Fibroblast of upper back skin (primary cell): ENCODE results near the gene SLC22A17.
A peak's percentile ranks its signal among the peaks of the same experiment; 100 is the strongest.

Source experiments
- DNase-seq: peaks from one replicate; pipeline ENCODE4 v3.0.0-alpha.2; 2013

SLC22A17 gene

GRCh38 chr14:23302290-23303225, 50.1 kb downstream of the SLC22A17 start, which contains the start of gene PPP1R3E:
Gene PPP1R3E, minus strand, starts transcription at chr14:23302859. Its CDS starts 283 bp downstream, at chr14:23302576.
- DNase-seq = peak; percentile 40

GRCh38 chr14:23301969-23302289, 50.8 kb downstream of the SLC22A17 start:
- DNase-seq = no peak

- peak; percentile 98 for DNase-seq
Measured at GRCh38 chr14:23301288-23301968, 51.3 kb downstream of the SLC22A17 start.

- DNase-seq = no peak
Measured at GRCh38 chr14:23300687-23301223, 51.9 kb downstream of the SLC22A17 start.

GRCh38 chr14:23299986-23300686, 52.6 kb downstream of the SLC22A17 start:
- no peak for DNase-seq

GRCh38 chr14:23299211-23299957, 53.3 kb downstream of the SLC22A17 start:
- peak; percentile 49 for DNase-seq

GRCh38 chr14:23297611-23298277, 54.9 kb downstream of the SLC22A17 start:
- DNase-seq = no peak

GRCh38 chr14:23297096-23297495, 55.6 kb downstream of the SLC22A17 start:
- DNase-seq = no peak
